NCI-H146 (cell line): Measurements from ENCODE around the gene TRIM2.
"Not testable (repeated sequence)": the region's sequence is repeated elsewhere in the genome, so short reads cannot be mapped to it uniquely, and the experiment has no call there.

ENCODE experiments used
- DNase-seq: peaks from one replicate; lab custom pipeline; 2025; lab: John Stamatoyannopoulos, UW

Gene TRIM2

DNA sequence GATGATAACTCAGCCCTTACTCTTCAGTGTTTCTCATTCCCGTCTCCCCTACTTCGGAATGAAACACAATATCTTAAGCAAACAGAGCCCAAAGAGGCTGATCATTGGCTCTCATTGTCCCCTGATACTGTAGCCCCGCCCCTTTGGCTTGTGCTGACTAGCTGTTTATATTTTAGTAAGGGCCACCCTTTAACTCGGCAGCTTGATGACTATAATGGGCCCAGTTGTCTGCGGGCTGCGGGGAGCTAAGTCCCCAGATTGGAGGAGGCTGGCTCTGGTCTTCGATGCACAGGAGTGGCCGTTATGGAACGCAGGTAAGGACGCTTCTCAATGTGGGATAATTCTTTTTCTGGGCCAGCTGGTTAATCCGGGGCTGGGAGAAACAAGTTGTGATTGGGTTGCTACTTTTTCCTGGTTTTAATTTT, at the start of gene TRIM2:
Gene TRIM2, plus strand, starts transcription at position 197 of the 425 bp plus-strand sequence. Its CDS starts 88 bp downstream, at position 285.
- DNase-seq = peak; percentile 66

GRCh38 chr4:153155686-153156085, 48.6 kb upstream of the TRIM2 start:
- DNase-seq = no peak

DNA sequence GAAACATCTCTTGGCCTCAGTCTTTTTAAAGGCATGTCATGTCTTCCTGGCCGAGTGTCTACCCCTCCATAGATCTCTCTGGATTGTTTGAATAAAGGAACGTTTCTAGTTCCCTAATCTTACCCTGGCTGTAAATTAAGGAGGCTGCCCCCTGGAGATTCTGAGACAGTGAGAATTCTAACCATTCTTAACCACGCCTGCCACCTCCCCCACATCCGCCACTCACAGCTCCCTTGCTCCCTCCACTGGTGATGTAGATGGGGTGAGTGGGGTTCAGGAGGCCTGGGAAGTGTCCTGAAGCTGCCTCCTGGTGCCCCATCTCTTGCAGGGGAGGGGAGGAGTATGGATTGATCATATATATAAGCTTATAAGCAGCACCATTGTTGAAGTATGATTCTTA, 48.0 kb upstream of the TRIM2 start:
- no peak for DNase-seq

DNA sequence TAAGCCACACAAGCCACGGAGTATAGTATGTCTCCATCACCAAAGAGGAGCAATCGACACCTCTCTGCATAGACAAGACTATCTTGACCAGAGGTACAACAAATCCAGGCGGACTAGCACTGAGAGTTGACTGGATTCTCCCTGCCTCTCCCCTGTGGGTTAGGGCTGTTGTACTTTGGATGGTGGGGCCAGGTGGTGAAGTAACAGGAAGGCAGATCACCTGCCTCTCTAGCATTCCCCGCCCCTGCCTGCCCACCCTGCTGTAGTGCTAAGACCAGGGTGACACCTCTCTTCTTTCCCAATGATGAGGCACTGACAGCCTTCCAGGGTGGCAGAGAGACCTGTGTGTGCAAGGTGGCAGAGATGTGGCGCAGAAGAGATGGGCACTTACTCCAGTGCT, 47.5 kb upstream of the TRIM2 start:
- DNase-seq = no peak

GRCh38 chr4:153159016-153159415, 45.2 kb upstream of the TRIM2 start:
- DNase-seq = no peak

DNA sequence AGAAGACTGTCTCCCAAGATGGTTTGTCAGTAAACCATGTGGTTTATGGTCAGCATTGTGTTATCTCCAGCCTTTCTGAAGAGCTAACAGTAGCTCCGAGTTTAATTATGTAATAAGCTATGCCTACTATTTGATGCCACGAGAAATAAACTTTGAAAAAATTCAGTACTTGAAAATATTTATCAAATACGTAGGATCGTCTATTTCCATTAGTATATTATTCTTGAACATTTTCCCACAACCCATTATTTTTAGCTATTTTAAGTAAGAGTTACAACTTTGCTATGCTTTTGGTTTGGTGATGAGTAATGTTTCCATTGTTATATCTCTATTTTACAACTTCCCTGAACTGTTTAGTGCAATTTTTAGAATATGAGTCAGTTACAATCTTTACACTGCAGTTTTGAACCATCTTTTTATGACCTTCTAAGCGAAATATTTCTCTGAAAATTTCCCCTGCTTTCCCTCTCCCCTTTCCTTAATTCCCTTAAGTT, 44.5 kb upstream of the TRIM2 start:
- no peak for DNase-seq

DNA sequence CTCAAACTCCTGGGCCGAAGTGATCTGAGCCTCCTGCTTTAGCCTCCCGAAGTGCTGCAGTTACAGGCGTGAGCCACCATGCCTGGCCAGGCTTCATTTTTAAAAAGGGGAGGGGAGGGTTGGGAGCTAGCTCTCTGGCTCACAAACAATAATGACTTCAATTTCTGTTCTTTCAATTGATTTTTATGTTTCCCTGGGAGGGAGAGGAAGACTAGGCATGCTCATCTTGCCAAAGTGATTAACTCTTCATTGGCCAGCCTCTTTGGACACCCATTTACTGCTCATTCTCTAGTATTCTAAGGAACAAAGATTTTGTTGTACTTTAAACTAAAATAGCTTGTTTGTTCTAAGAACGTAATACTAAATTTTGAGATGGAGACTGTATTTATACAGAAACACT, 43.4 kb upstream of the TRIM2 start:
- DNase-seq = no peak

GRCh38 chr4:153161226-153161963, 42.8 kb upstream of the TRIM2 start:
- no peak for DNase-seq

DNA sequence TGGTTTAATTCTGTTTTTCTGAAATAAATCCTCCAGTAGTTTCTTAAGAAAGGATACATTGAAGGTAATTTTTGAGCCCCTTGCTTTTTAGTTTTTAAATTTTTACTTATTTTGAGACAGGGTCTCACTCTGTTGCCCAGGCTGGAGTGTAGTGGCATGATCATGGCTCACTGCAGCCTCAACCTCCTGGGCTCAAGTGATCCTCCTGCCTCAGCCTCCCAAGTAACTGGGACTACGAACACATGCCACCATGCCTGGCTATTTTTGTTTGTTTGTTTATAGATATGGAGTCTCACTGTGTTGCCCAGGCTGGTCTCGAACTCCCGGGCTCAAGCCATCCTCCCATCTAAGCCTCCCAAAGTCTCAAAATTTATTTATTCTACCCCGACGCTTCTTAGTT, 39.0 kb upstream of the TRIM2 start:
- DNase-seq = not testable (repeated sequence)

DNA sequence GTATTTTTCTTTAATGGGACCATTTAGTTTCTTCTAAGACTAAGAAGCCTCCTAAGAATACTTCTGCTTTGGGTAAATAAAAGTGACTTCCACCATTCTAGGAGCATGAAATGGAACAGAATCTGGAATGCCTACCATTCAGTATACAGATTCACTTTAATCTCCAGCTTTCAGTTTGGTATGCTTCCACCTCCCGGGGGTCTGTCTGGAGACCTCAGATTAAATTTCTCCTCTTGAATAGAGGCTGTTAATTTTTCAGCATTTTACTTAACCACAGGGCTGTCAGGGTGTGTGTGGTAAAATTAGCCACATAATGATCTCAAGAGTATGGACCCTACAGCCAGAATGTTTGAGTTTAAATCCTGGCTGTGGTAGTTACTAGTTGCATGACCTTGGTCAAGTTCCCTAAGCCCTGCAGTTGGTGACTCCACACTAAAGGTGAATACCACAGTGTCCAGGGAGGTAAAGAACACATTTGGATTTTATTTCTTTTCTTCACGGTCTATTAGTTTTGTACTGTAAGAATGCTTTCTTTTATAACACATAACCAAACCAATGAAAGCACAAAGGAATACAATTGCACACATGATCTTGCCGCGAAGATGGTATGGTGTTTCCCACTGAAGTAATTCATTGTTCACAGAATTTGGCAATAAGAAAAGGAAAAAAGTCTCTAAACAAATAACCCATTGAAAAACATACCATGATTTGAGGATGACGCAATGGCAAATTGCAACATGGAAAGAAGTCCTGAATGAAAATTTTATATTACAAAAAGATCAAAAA, 37.3 kb upstream of the TRIM2 start:
- DNase-seq = no peak

DNA sequence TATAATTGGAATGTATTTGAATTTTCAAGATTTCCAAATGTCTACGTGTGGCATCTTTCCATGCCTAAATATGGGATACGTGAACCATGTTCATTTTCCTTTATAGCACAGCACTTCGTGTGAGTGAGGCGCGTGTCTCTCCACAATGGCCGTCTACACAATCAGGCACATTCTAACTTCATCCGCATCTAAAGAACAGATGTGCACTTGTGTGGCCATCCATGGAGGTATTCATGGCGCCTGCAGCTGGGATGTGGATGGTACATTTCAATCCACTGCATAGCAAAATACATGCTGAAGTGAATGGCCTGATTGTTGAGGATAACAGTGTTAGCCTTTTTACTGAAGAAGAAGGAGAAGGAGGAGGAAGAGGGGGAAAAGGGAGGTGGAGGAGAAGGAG, 34.5 kb upstream of the TRIM2 start:
- DNase-seq = no peak

DNA sequence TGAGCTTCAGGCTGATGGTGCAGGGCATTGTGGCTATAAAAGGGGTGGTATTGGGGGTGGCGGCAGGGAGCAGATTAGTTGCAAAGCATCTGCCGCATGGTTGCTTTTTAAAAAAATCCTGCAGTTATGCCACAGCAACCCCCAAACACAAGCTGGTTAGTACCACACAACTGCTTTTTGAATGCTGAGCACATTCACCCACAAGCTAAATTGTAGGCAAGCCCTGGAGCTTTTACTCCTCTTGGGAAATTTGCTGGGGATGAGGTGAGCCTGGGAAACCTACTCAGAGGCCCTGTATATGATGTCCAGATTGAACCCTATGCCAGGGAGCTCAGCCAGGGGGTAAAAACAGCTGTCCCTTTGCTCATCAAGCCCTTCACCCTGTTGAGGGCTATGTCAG, 33.8 kb upstream of the TRIM2 start:
- DNase-seq = no peak

- no peak for DNase-seq
These were observed 29.2 kb upstream of the TRIM2 start for GRCh38 chr4:153174821-153175567.

DNA sequence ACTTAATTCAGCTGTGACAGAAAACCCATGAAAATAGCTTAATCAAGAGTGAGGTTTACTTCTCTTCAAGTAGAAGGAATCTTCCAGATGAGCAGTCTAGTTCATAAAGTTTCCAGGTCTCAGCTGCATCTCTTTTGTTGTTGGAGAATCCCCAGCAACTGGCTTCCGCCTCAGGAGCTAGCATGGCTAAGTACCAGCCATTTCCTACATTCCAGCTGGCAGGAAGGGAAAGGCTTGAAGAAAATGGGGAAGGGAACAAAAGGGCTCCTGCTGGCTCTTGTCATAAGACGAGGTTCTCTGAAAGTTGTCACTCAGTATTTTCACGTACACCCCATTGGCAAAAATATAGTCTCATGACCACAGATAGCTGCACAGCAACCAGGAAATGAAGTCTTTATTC, 27.3 kb upstream of the TRIM2 start:
- DNase-seq = no peak

DNA sequence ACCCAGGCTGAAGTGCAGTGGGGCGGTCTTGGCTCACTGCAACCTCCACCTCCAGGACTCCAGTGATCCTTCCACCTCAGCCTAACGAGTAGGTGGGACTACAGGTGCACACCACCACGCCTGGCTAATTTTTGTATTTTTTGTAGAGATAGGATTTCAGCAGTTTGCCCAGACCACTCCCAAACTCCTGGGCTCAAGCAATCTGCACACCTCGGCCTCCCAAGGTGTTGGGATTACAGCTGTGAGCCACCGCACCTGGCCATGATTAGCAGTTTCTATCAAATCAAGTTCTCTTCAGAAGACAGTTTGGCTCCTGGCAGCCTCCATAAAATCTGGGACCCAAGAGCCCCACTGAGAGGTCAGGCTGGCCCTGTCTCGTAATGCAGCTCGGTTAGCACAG, 26.4 kb upstream of the TRIM2 start:
- DNase-seq = no peak

DNA sequence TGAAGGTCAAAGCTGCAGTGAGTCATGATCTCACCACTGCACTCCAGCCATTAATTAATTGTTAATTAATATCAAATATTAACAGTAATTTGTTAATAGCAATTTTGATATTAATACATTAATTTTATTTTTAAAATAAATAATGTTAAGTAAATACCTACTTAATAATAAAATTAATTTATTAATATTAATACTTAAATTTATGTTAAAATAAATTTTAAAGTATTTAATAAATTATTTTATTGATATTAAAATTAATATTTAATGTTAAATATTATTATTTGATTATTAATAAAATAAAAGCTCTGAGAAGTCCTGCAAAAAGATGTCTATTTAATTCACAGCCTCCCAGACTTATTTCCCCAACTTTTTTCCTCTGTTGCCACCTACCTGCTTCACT, 25.1 kb upstream of the TRIM2 start:
- no peak for DNase-seq

DNA sequence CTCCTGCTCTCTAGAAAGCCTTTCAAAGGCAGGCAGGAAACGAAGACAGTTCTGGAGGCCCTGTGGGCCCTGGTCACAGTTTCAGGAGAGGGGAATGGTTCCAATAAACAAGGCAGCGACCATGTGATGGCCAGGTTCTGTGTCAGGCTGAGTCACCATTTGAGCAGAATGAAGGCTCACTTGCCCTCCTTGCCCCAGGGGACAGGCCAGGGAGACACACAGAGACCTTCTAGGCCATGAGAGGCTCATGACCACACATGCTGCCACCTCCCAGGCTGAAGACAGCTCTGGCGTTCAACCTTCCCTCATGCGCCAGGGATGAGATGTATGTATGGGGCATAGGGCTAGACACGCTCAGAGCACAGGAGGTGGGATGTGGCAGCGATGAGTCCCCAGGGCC, 22.9 kb upstream of the TRIM2 start:
- DNase-seq = no peak

DNA sequence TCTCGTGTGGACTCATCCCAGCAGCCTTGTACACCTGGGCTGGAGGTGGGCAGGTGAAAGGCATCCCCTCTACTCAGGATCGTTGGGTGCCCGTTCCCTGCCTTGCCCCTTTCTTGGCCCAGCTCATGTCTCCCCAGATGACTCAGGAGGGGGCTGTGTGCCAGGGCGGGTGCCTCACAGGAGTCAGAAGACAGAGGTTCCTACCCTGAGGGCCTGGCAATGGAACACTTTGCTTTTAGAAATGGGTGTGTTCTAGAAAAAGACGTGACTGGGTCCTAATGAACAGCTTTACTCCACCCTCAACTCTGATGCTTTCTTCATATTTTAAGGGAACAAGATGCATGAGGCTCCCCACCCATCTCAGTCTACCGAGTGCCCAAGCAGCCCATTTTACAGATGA, 22.5 kb upstream of the TRIM2 start:
- DNase-seq = no peak

- DNase-seq = no peak
These were observed 21.1 kb upstream of the TRIM2 start for GRCh38 chr4:153183146-153183545.

DNA sequence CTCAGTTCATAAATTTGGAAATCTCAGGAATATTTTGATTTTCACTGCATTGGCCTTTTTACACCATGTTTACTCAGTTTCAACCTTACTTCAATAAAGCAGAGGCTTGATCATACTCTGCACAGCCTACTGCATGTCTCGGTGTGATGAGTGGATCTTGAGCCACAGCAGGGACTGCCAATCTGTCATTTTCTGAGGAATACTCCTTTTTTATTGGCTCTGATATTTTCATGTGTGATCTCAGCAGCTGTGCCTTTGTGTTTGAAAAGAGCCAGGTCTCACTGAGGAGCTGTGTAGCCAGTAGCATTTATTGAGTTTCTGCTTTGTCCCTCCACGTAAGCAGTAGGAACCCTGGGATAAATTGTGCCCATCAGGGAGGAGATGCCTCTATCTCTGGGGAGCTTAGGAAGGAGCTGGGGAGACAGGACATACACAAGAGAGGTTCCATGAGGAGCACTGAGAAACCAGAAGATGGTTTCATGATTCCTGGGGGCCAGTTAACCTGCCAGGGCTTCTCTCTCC, 18.9 kb upstream of the TRIM2 start:
- no peak for DNase-seq

DNA sequence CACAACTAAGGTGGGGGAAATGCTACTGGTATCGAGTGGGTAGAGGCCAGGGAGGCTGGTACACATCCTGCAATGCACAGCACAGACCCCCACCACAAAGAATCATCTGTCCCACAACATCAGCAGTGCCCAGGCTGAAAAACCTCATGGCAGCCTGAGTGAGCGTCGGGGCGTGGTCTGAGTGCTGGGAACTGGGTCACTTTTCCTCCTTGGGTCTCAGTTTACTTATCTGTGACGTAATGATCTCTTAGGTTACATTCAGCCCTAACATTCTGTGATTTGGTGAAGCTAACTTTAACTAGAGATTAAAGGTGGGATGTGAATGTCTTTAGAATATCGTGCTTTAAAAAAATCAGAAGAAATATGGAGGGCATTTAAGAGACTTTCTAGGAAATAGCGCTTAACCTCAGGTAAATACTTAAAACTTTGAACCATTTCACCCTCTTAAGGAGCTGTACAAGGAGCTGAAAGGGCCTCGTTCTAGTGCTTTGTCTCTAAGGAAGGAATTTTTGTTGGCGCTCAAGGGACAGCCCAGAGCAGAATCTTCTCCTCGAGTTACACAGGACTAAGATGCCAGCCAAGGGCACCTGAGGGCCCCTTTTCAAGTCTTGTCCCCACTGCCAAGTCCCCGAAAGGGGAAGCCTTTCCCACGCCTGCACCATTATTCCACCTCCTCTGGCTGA, 18.1 kb upstream of the TRIM2 start:
- no peak for DNase-seq
